Measurements from ENCODE around the gene HRCT1.

GRCh38 chr9:35948901-35949318 lies 42.9 kb downstream of the HRCT1 start:
- TF ChIP-seq, protein P1, sequence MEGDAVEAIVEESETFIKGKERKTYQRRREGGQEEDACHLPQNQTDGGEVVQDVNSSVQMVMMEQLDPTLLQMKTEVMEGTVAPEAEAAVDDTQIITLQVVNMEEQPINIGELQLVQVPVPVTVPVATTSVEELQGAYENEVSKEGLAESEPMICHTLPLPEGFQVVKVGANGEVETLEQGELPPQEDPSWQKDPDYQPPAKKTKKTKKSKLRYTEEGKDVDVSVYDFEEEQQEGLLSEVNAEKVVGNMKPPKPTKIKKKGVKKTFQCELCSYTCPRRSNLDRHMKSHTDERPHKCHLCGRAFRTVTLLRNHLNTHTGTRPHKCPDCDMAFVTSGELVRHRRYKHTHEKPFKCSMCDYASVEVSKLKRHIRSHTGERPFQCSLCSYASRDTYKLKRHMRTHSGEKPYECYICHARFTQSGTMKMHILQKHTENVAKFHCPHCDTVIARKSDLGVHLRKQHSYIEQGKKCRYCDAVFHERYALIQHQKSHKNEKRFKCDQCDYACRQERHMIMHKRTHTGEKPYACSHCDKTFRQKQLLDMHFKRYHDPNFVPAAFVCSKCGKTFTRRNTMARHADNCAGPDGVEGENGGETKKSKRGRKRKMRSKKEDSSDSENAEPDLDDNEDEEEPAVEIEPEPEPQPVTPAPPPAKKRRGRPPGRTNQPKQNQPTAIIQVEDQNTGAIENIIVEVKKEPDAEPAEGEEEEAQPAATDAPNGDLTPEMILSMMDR (IDR thresholded peaks at IDR 0.05; ENCODE audit: extremely low read depth in 1 of 2, insufficient read depth in 1 of 2, low read depth in 1 of 2, low read length in 2 of 2): no peak
- TF ChIP-seq EZH2 (IDR thresholded peaks at IDR 0.05; ENCODE audit: borderline replicate concordance, low read depth, low read length, severe bottlenecking) (no peak), POLR2A (IDR thresholded peaks at IDR 0.05; ENCODE audit: low read depth, low read length) (no peak)
